ENCODE measurements around the gene TMEM131L. TPM values are rescaled to one million over a fixed set of nuclear protein-coding genes. Genes with fewer than 3 reads are reported as not detected.

Gene TMEM131L
- total RNA-seq, 1 experiment from 2014 or later = 19.7 TPM

- H3K4me1 ChIP-seq (ENCODE audit: control insufficient read depth in 1 of 2, insufficient read depth in 2 of 2, low read length in 2 of 2) = peaks cover 19 to 37% of the 10 kb centered on the region in 2 experiments
- H3K9me2 ChIP-seq (ENCODE audit: insufficient read depth) = no peaks in the 10 kb centered on the region
- CTCF ChIA-PET = interaction anchor here (1.4 kb wide), 1 partner anchor 107 kb away, joined by 3 read pairs; no protein-coding TSS in a partner anchor
- H3K79me2 ChIP-seq (ENCODE audit: insufficient read depth, low read length) = peaks cover 45% of the 10 kb centered on the region
- H3K27me3 ChIP-seq (ENCODE audit: insufficient read depth, low read length) = no peaks in the 10 kb centered on the region
- peak overlapping the region; percentile 68 for H3K27ac ChIP-seq (ENCODE audit: low read depth, low read length)
- peak overlapping the region; percentile 98 for H3K4me2 ChIP-seq (ENCODE audit: low read length)
- RAD21 ChIA-PET (ENCODE audit: low non-redundant PET in 1 of 2, low total read pairs in 2 of 2, uncharacterized antibody in 2 of 2, unreplicated experiment in 2 of 2) = no interaction called here
- H2AFZ ChIP-seq (ENCODE audit: low read depth, low read length, poor library complexity, severe bottlenecking) = no peak overlapping the region
- DNase-seq (ENCODE audit: low read depth, low spot score) (peak; percentile 39), ATAC-seq (peak; percentile 69)
- H3K4me3 ChIP-seq (replicated peaks in 1 of 2; ENCODE audit: low read depth in 1 of 2, low read length in 2 of 2) = peak overlapping the region; percentile 76 to 82
- TF ChIP-seq EZH2phosphoT487 (IDR thresholded peaks at IDR 0.05; ENCODE audit: borderline replicate concordance) (no peak), CBX3 (IDR thresholded peaks at IDR 0.05; ENCODE audit: low read depth) (0 out of 2 replicates have a peak, but pooled peaks have one; percentile 17), POLR2AphosphoS5 (IDR thresholded peaks at IDR 0.05; ENCODE audit: low read depth, low read length) (peak; percentile 35; the same call in 1 of the 2 replicates), YY1 (IDR thresholded peaks at IDR 0.05; ENCODE audit: extremely low read depth, insufficient replicate concordance, low read depth, low read length) (no peak), TCF7L2 (IDR thresholded peaks at IDR 0.05; ENCODE audit: borderline replicate concordance, extremely low read depth, insufficient read depth, insufficient read length) (no peak), MAX (IDR thresholded peaks at IDR 0.05) (peak; percentile 36; the same call in 1 of the 2 replicates), EGR1 (IDR thresholded peaks at IDR 0.05; ENCODE audit: low read depth) (peak; percentile 50)
- H3K36me3 ChIP-seq (ENCODE audit: control insufficient read depth in 1 of 2, insufficient read depth in 2 of 2, low read length in 2 of 2) = no peaks in the 10 kb centered on the region
- H3K9me3 ChIP-seq (ENCODE audit: control insufficient read depth in 1 of 2, insufficient read depth in 1 of 2, low read depth in 1 of 2, low read length in 2 of 2) = no peaks in the 10 kb centered on the region
- H3K9ac ChIP-seq (ENCODE audit: low read length) = peak overlapping the region; percentile 81
- BruUV-seq (replicated peaks) = no TSS peak
- intact Hi-C loops (cut with micrococcal nuclease) = no loop called here
- POLR2A ChIA-PET = interaction anchor here (1.4 to 1.7 kb wide), 2 partner anchors 19 to 107 kb away, joined by 4 to 9 read pairs; no protein-coding TSS in a partner anchor
- H4K20me1 ChIP-seq (ENCODE audit: insufficient read depth) = no peaks in the 10 kb centered on the region
Observed at GRCh38 chr4:153466949-153467896, 1.1 kb downstream of the TMEM131L start.
